Stimulated activated CD4-positive, alpha-beta T cell treated with anti-CD3 and anti-CD28 coated beads, Interleukin-2, amount 100 ng/mL, for 4 hours (primary cell): ENCODE results near the gene PRSS50.

Source experiments
- DNase-seq: peaks from one replicate; pipeline ENCODE4 v3.0.0-alpha.2; 2020; ENCODE audit warnings: low read depth

The PRSS50 gene

GRCh38 chr3:46725621-46726314, 8.1 kb upstream of the PRSS50 start:
- no peak for DNase-seq

- DNase-seq, result no peak
Observed at GRCh38 chr3:46724424-46724823, 6.8 kb upstream of the PRSS50 start.

GRCh38 chr3:46722443-46722842, 4.8 kb upstream of the PRSS50 start:
- DNase-seq, result no peak

- no peak for DNase-seq
Observed at GRCh38 chr3:46721009-46721408, 3.3 kb upstream of the PRSS50 start.

- no peak for DNase-seq
Observed at GRCh38 chr3:46719735-46720271, 2.1 kb upstream of the PRSS50 start.

- DNase-seq, result no peak
Observed at GRCh38 chr3:46719044-46719565, 1.4 kb upstream of the PRSS50 start.

GRCh38 chr3:46716461-46717441, 918 bp downstream of the PRSS50 start:
- DNase-seq, result no peak

GRCh38 chr3:46715507-46716175, 2.0 kb downstream of the PRSS50 start:
- no peak for DNase-seq

GRCh38 chr3:46714728-46715506, 2.8 kb downstream of the PRSS50 start:
- no peak for DNase-seq

- no peak for DNase-seq
Observed at GRCh38 chr3:46713898-46714552, 3.6 kb downstream of the PRSS50 start.

- no peak for DNase-seq
Observed at GRCh38 chr3:46713050-46713897, 4.4 kb downstream of the PRSS50 start.

- no peak for DNase-seq
Observed at GRCh38 chr3:46712191-46713049, 5.2 kb downstream of the PRSS50 start.

GRCh38 chr3:46711760-46712159, 5.9 kb downstream of the PRSS50 start:
- DNase-seq, result no peak

GRCh38 chr3:46711305-46711704, 6.4 kb downstream of the PRSS50 start:
- DNase-seq, result no peak

GRCh38 chr3:46710671-46711295, 6.9 kb downstream of the PRSS50 start:
- DNase-seq, result no peak

- no peak for DNase-seq
Observed at GRCh38 chr3:46710229-46710628, 7.4 kb downstream of the PRSS50 start.

GRCh38 chr3:46709721-46710120, 7.9 kb downstream of the PRSS50 start:
- DNase-seq, result no peak

- no peak for DNase-seq
Observed at GRCh38 chr3:46709157-46709654, 8.5 kb downstream of the PRSS50 start.
